Measurements from ENCODE around the gene UXS1. TPM values are rescaled to one million over a fixed set of nuclear protein-coding genes. Genes with fewer than 3 reads are reported as not detected.

Gene UXS1
- total RNA-seq, 1 experiment from 2014 or later = 15.6 TPM

DNA sequence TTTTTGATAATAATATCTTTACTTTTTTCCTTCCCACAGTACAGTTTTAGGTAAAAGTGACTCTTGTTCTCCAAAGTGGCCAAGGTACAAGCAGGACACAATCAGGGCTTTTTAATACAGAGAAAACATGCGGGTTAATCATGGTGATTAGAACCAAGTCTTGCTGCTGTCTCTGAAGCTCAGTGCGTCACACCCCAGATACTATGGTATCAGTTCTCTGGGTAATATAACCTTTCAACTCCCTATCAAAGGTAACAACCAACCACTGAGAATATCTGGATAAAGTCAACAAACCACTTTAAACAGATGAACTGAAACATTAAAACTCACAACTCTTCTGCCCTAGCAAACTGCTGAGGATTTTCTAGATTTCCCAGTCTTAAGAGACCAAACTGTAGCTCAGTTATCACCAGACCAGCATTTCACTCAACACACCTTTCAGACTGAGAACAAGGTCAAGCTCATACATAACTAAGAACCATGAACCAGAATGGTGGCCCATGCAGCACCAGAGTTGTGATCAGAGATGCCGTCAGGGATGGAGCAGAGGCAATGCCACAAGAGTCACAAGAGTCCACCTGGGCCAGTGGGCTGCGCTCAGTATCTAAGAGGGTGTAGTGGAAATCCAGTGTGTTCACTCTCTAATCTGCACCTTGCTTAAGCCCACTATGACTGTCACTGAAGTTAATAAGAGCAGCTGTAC, 103.0 kb downstream of the UXS1 start:
- no peak for DNase-seq (ENCODE audit: low read depth)

DNA sequence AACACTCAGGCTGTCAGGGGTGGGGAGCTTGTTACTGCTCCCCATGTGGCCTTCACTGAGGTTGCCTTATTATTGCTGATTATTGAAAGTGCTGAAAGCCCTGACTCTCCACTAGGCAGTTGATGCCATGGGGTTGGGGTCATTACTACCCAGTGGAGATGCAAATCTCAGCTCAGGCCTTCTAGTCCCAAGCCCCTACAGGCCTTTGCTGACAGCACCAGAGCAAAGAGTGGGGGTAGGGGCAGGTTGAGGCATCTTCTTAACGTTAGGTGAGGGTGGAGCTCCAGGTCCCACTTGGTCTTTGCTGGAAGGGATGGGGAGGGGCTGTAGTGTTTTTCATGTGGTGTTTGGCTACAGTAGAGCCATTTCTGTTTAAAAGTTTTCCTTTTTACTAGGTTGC, 104.5 kb downstream of the UXS1 start:
- no peak for DNase-seq (ENCODE audit: low read depth)

DNA sequence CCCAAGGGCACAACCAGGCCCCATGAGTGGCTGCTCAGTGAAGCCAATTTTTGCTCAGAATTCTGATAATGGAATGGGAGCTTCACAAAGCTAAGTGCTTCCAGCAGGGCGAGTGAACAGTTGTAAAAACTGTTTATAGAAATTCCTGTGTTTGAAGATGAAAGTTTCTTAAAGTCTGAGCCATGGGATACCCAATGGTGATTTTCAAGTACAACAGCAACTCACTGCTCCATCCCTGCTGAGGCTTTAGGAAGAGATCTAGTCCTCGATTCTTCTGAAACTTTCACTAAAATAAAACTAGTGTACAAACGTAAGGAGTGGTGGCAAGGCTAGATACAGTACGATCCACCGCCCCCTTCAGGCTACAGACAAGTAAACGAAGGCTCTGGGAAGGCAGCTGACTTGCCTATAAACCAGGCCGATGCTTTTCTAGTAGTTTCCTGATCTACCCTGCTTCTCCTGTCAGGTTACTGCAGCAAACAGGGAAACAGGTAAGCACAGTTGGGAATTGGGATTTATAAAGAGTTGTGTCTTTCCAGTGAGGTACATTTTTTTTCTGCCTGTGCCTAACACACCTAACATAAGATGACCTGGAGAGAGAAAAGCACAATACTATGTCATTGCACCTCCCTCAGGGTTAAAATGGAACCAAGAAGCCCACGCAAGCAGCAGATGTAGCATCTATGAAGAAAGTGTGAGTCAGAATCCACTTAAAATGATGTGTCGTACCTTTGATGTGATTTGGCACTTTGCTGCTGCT, 108.7 kb downstream of the UXS1 start:
- peak; percentile 68 for DNase-seq (ENCODE audit: low read depth)

DNA sequence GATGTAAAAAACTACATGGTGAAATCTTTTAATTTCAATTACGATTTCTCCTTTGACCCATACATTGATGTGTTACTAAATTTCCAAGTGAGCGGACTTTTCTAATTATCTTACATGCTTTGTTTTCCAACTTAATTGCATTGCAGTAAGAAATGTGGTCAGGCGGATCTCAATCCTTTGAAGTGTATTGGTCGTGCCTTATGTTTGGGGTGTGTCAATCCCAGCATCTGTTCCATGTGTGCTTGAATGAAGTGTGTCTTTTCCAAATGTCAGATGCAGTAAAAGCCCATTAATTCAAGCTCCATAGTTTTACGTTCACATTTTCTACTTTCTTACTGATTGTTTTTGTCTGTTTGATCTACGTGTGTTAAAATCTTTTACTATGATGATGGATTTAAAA, 113.1 kb downstream of the UXS1 start:
- no peak for DNase-seq (ENCODE audit: low read depth)

DNA sequence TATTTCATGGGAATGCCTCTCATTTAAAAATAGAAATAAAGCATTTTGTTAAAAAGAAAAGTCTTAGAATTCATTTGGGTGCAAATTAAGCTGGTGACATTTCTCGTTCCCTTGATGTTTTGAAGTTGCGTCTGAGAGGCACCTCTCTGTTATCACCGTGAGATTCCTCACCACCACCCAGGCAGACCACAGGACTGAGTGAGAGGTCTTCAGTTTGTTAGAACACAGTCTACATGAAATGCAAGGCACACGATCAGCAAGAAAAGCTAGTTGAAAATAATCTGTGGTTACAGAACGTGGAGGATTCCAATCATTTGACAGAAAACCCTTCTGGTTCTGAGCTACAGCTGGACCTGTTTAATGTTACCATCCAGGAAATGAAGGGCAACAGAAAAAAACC, 116.0 kb downstream of the UXS1 start:
- DNase-seq (ENCODE audit: low read depth) = no peak

DNA sequence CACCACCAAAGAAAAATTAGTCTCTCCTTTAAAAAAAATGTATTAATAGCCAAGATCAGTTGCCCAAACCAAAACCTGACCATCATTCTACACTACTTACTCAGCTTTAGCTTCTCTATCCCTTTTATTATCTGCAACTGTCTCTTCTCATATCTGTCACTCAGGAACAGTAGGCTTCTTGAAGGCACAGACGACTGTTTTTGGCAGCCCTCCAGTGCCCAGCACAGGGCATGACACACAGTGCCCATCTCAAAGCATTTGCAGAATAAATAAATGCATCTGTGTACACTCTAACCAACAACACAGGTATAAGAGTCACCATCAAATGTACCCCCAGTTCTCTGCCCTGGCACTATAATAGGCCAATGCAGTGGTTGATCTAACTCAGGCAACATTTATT, 117.2 kb downstream of the UXS1 start:
- no peak for DNase-seq (ENCODE audit: low read depth)

DNA sequence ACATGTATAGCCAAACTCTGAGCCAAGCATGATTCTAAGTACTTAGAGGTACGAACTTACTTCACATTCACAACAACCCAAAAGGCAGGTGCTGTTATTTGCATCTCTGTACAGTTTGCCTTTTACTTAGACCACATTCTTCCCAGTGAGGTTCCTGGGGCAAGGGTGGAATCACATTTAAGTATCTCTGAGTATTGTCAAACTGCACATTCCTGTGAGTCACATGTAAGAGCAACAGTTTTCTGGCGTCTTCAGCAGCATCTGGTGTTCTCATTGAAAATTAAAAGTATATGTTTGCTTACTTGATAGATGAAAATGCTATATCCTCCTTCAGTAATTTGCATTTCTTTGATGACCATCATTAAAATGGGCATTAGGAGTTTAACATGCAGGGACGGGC, 119.1 kb downstream of the UXS1 start:
- DNase-seq (ENCODE audit: low read depth) = no peak

DNA sequence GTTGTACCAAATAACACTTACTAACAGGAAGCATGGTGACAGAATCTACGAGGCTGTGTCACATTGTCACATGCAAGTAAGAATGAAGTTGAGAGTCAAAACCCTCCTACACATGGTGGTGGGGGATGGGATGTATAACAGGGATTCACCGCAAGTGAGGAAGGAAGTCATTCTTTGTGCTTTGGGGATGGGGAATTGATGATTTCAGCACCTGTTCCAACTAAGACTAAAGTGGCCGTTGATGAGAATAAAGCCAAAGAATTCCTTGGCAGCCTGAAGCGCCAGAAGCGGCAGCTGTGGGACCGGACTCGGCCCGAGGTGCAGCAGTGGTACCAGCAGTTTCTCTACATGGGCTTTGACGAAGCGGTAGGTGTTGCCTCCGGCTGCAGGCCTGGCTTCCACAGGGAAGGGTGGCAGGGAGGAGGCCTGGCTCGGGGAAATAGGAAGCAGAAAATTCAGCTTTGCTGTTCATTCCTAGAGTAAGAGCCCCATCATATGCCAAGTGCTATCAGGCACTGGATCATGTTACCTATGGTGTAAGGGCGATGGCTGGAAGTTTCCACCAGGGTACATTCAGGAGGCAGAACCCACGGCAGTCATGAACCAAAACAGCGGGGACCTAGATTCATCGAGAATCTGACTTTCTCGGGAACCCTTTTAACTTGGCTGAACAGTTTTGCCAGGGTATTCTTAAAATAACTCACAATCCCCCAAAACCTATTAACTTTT, 120.3 kb downstream of the UXS1 start:
- DNase-seq (ENCODE audit: low read depth) = no peak

DNA sequence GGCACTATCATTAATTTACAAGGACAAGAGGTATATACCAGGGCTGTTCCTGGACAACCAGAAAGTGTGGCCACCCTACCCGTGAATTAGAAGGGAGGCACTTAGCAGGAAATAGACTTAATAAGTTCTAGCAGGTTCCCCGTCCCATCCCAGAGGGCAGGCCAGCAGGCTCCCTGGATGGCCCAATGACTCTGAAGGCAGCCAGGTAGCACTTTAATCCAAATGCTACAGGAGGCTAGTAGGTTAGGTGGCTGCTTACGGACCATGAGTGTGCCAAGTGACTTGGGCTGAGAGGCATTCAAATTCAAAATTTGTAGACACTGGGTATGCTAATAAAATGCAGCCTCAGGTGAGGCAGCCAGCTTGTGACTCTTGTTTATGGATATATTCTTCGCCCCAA, 123.9 kb downstream of the UXS1 start:
- DNase-seq (ENCODE audit: low read depth) = no peak

DNA sequence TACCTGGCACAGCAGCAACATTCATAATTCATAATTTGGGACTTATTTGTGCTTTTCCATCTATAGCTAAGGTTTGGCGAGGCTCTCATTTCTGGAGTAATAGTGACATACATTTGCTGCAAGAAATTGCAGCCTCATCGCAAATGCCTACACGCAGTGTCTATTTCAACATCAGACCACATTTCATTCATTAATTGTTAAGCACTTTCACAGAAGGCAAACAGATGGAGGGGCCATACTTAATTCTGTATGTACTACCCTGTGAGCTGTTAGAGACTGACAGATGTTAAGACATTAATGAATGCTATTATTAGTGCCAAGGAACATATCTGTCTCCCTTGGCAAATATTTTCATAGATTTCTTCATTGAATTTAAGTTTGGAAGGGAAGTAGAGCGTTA, 125.7 kb downstream of the UXS1 start:
- DNase-seq (ENCODE audit: low read depth) = no peak

DNA sequence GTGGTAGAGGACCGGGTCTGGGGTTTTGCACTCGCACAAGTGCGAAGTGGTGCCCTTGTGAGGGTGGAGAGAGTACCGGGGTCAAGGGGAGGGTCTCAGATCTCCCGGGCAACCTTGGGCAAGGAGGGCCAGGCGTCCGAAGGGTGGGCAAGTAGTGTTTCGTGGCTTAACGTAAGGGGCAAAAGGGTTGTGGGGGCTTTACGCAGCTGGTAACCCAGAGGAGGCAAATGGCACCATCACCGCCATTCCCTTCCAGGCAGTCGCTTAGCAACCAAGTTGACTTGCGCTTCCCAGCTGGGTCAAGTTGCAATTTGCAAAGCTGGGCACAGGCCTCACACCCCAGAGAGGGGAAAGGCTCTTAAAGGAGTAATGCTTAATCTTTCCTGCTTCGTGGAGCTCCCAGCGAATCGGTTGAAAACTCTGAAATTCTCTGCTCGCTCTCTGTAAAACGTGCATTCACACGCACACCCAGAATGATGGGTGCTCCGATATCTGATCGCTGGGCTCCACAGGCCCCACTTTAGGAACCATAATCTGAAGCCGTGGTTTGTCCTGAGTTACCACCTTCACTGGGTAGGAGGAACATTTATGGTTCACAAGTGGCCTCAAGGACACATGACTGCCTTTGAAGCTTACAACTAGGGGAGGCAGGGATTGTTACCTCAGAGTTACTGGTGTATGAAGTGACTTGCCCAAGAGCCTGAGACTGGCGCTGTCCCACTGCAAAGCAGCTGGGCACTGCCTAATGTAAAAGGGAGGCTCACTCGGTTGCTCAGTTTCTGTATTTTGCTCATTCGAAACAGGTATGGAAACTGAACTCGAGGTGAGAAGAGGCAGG, 127.9 kb downstream of the UXS1 start:
- no peak for DNase-seq (ENCODE audit: low read depth)

DNA sequence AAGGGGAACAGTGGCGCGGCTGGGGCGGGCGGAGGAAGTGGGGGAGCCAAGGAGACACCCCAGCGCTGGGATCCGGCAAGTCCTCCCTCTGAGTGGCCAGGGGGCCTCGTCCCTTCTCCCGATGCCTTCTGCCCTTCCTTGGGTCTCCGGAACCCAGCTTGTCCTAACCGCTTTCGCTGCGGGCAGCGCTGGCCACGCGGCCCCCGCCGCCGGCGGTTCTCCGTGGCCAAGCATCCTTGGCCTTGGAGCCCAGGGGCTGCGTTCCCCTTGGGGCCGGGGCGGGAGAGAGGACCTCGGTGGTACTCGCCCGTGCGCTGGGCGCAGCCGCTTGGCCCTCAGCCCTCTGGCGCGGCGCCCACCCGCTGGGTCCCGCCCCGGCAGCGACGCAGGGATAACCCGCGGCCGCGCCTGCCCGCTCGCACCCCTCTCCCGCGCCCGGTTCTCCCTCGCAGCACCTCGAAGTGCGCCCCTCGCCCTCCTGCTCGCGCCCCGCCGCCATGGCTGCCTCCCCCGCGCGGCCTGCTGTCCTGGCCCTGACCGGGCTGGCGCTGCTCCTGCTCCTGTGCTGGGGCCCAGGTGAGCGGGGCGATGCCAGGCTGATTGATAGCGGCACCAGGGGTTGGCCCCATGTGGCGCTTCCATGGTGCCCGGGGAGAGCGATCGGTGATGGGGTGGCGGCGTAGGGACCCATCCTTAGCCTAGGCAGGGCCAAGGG, 128.7 kb downstream of the UXS1 start:
- no peak for DNase-seq (ENCODE audit: low read depth)

DNA sequence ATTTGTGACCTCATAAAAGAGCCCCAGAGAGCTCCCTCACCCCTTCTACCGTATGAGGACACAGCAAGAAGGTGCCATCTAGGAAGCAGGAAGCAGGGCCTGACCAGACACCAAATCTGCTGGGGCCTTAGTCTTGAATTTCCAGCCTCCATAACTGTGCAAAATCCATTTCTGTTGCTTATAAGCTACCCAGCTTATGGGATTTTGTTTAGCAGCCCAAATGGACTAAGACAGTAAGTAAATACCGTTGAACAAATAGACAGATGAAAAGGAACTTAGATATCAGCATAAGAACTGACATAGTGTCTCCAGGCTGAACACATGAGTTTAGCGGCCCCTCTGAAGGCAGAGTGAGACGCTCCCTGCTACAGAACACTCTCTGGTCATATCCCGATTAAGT, 130.9 kb downstream of the UXS1 start:
- no peak for DNase-seq (ENCODE audit: low read depth)

DNA sequence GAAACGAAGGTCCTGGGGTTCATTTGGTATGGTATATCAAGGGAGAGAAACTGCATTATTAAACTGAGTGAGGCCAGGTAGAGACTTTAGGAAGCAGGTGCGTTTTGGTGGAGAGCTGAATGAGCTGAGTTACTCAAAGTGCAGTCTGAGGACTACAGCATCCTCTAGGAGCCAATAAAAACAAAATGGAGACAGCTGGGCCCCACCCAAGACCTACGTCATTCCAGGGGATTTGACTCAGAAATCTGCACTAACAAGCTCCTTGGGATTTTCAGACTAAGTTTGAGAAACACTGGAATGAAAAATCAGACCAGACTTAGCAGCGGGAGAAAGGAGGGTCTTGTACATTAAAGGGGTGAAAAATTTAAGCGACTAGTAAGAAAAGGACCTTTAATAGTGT, 131.5 kb downstream of the UXS1 start:
- DNase-seq (ENCODE audit: low read depth) = no peak

DNA sequence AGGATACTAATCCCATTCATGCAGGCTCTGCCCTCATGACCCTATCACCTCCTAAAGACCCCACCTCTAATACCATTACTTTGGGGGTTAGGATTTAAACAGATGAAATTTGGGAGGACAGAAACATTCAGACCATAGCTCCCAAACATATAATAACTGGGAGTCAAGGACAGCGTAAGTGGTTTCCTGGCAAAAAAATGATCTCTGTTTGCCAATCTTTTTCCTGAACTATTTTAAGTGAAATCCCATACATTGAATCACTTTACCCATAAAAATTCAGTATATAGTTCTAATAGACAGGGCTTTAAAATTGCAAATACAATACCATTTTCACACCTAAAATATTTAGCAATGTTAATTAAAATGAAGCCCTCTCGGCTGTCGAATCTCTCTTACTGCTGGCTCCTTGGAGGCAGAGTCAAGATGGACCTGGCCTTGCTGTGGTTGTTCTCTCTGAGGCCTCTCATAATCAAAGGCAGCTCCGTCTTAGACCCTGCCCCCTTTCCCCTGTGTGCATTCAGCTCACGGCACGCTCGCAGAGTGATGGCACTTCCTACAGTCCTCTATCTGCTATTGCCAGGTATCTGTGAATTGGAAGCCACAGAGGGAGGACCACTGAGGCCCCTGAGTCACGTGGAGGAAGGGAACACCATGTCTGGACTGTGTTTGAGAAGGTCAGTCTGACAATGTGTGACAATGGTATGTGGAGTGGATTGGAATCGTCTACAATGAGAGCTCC, 132.3 kb downstream of the UXS1 start:
- DNase-seq (ENCODE audit: low read depth) = no peak

DNA sequence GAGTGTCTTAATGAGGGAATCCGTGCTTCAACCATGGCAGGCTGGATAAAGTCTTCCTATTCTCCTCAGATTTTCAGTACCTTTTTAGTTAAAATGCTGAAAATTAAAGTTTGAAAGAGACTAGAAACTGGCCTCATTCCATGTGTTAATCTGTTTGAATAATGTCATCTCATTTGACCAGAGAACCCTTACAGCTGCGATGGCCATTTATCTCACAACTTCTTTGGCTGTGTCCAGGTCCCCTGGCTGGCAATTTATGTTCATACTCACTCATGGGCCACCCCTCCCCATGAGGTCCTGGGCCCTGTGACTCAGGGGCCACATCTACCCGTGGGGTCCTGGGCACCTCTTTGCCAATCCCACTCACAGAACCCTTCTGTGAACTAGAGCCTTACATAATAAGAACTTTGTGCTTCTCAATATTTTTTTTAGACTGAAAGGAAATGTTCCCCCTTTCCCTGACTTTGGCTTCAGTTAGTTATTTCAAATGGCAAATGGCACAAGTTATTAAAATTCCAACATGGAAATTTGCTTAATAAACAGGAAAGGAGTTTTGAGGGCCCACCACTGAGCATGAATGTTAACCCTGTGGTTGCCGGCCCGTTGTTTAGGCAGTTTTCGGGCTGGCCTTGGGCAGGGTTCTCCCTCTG, 134.6 kb downstream of the UXS1 start:
- no peak for DNase-seq (ENCODE audit: low read depth)

DNA sequence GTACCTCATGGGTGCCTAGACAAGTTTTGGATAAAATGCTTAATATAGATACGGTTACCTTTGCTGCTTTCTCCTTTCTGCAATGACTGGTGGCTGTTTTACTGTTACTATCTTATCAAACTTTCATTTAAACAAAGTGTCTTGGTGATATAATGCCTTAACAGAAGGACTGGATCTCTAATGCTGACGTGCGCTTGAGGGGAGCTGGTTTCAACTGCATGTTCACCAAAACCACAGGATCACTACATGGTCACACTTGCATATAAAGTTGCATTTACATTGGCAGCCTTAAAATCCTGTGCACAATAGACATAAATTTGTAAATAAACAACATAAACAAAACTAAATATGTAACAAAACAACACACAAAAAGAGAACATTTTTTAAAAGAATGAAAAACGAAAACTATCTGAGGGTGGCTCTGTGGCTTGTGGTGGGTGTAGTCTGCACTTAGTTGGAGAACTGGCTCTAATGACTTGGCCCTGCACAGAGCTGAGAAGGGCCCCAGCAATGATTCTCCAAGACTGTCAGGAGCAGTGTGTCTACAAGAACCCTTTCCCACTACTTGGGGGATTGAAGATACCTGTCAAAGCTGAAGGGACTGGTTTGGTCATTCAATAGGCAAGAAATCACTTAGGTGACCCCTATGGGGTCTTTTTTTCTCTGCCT, 135.5 kb downstream of the UXS1 start:
- no peak for DNase-seq (ENCODE audit: low read depth)

DNA sequence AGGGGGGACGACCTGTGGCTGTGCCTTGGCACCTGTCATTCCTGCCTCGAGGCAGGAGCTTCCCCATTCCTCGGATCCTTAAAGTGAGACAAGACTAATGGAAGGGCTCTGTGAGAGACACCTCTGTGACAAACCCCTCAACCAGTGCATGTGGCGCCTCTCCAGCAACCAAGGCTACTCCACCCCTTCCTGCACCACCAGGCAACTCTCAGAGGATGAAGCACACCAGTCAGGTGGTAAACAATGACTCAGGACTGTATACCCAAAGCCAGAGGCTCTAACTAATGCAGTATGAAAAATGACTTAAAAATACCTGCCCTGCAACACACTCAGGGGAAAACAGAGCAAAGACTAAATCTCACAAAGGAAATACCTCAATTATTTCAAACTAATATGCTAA, 136.9 kb downstream of the UXS1 start:
- no peak for DNase-seq (ENCODE audit: low read depth)

DNA sequence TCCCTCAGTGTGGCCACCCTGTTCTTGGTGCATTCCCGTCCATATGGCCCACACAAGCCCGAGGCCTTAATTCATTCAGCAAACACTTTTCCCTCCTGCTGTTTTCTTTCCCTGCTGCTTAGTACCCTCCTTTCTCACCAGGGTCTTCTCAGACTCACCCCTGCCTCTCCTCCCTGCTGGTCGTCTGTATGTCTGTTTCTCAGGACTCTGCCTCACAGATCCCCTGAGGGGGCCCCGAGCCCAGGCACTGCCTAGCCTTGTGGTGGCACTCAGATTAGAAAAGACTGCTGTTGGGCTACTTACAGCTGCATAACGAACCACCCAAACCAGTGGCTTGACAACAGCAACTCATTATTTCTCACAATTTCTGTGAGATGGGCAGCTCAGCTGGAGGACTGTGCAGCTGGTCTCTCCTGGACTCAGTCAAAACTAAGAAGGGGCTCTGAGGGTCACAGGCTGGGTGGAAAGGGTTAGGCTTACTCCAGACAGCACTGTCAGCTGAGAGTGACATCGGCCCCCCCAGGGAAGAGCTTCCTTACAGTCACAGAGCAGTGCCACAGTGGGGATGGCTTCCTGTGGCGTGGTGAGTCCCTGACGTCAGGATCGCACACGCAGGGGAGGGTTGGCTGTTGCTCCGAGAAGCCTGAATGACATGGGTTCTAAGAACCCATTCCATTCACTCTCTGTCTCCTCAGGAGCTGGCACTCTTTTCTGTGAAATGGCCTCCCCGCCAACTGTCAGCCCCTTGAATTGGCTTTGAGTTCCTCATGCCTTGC, 139.0 kb downstream of the UXS1 start:
- no peak for DNase-seq (ENCODE audit: low read depth)

All from RPMI7951 (cell line).